ENCODE data around the gene PDE6H. TPM values are rescaled to one million over a fixed set of nuclear protein-coding genes. Genes with fewer than 3 reads are reported as not detected.
A peak's percentile ranks its signal among the peaks of the same experiment; 100 is the strongest.

The PDE6H gene
- total and polyA plus RNA-seq, 2 donors (not counting 1 experiment from before 2014, with no cell fraction given): not detected

GRCh38 chr12:14948672-14949071 lies 24.2 kb upstream of the PDE6H start:
- Histone ChIP-seq H3K27ac (ENCODE audit: insufficient read depth, low read length) (peak overlapping the region; percentile 61), H3K9me3 (ENCODE audit: control insufficient read depth, insufficient read depth, low read depth, low read length) (no peaks in the 10 kb centered on the region), H3K79me2 (ENCODE audit: control insufficient read depth, insufficient read depth, low read length) (no peaks in the 10 kb centered on the region), H3K9ac (ENCODE audit: insufficient read depth, low read length) (no peak overlapping the region), H4K20me1 (ENCODE audit: control insufficient read depth, extremely low read depth, insufficient read depth, low read length) (no peaks in the 10 kb centered on the region), H3K27me3 (ENCODE audit: control insufficient read depth, insufficient read depth, low read length) (no peaks in the 10 kb centered on the region), H3K4me3 (replicated peaks in 1 of 4; ENCODE audit: control extremely low read depth in 1 of 4, insufficient read depth in 1 of 4, low read depth in 3 of 4, low read length in 4 of 4) (no peak overlapping the region), H2AFZ (ENCODE audit: low read length) (peak overlapping the region; percentile 73), H3K4me1 (ENCODE audit: control insufficient read depth, extremely low read depth, insufficient read depth, low read length) (peaks cover 11% of the 10 kb centered on the region), H3K36me3 (ENCODE audit: control insufficient read depth, insufficient read depth, low read length) (no peaks in the 10 kb centered on the region), H3K4me2 (ENCODE audit: extremely low read depth, insufficient read depth, low read length) (peak overlapping the region; percentile 62)
- TF ChIP-seq EZH2 (IDR thresholded peaks at IDR 0.05; ENCODE audit: low read length, missing control alignments): no peak
- TF ChIP-seq CTCF (conservative IDR thresholded peaks at IDR 0.05 in 1 of 2, IDR thresholded peaks at IDR 0.05 in 1 of 2; ENCODE audit: low read depth in 1 of 2, low read length in 2 of 2): no peak
- peak; percentile 81 to 87 for DNase-seq (ENCODE audit: low read depth in 2 of 2)

- H3K4me1 ChIP-seq (ENCODE audit: control insufficient read depth, extremely low read depth, insufficient read depth, low read length): peaks cover 11% of the 10 kb centered on the region
- DNase-seq (ENCODE audit: low read depth in 2 of 2): no peak
- no peaks in the 10 kb centered on the region for H3K36me3 ChIP-seq (ENCODE audit: control insufficient read depth, insufficient read depth, low read length)
- H3K9ac ChIP-seq (ENCODE audit: insufficient read depth, low read length): no peak overlapping the region
- TF ChIP-seq CTCF (conservative IDR thresholded peaks at IDR 0.05 in 1 of 2, IDR thresholded peaks at IDR 0.05 in 1 of 2; ENCODE audit: low read depth in 1 of 2, low read length in 2 of 2) (no peak), EZH2 (IDR thresholded peaks at IDR 0.05; ENCODE audit: low read length, missing control alignments) (no peak)
- no peaks in the 10 kb centered on the region for H3K9me3 ChIP-seq (ENCODE audit: control insufficient read depth, insufficient read depth, low read depth, low read length)
- H3K4me2 ChIP-seq (ENCODE audit: extremely low read depth, insufficient read depth, low read length): no peak overlapping the region
- no peak overlapping the region for H2AFZ ChIP-seq (ENCODE audit: low read length)
- H4K20me1 ChIP-seq (ENCODE audit: control insufficient read depth, extremely low read depth, insufficient read depth, low read length): no peaks in the 10 kb centered on the region
- H3K27ac ChIP-seq (ENCODE audit: insufficient read depth, low read length): no peak overlapping the region
- H3K79me2 ChIP-seq (ENCODE audit: control insufficient read depth, insufficient read depth, low read length): no peaks in the 10 kb centered on the region
- no peaks in the 10 kb centered on the region for H3K27me3 ChIP-seq (ENCODE audit: control insufficient read depth, insufficient read depth, low read length)
- H3K4me3 ChIP-seq (replicated peaks in 1 of 4; ENCODE audit: control extremely low read depth in 1 of 4, insufficient read depth in 1 of 4, low read depth in 3 of 4, low read length in 4 of 4): no peak overlapping the region
Observed at GRCh38 chr12:14949631-14950030, 23.2 kb upstream of the PDE6H start.

GRCh38 chr12:14950421-14950820 lies 22.4 kb upstream of the PDE6H start:
- Histone ChIP-seq H3K27me3 (ENCODE audit: control insufficient read depth, insufficient read depth, low read length) (no peaks in the 10 kb centered on the region), H3K4me3 (replicated peaks in 1 of 4; ENCODE audit: control extremely low read depth in 1 of 4, insufficient read depth in 1 of 4, low read depth in 3 of 4, low read length in 4 of 4) (no peak overlapping the region), H3K9me3 (ENCODE audit: control insufficient read depth, insufficient read depth, low read depth, low read length) (no peaks in the 10 kb centered on the region), H3K36me3 (ENCODE audit: control insufficient read depth, insufficient read depth, low read length) (no peaks in the 10 kb centered on the region), H3K9ac (ENCODE audit: insufficient read depth, low read length) (no peak overlapping the region), H3K79me2 (ENCODE audit: control insufficient read depth, insufficient read depth, low read length) (no peaks in the 10 kb centered on the region), H3K27ac (ENCODE audit: insufficient read depth, low read length) (no peak overlapping the region), H3K4me1 (ENCODE audit: control insufficient read depth, extremely low read depth, insufficient read depth, low read length) (peaks cover 11% of the 10 kb centered on the region), H3K4me2 (ENCODE audit: extremely low read depth, insufficient read depth, low read length) (no peak overlapping the region), H2AFZ (ENCODE audit: low read length) (peak overlapping the region; percentile 39), H4K20me1 (ENCODE audit: control insufficient read depth, extremely low read depth, insufficient read depth, low read length) (no peaks in the 10 kb centered on the region)
- TF ChIP-seq CTCF (conservative IDR thresholded peaks at IDR 0.05 in 1 of 2, IDR thresholded peaks at IDR 0.05 in 1 of 2; ENCODE audit: low read depth in 1 of 2, low read length in 2 of 2) (no peak), EZH2 (IDR thresholded peaks at IDR 0.05; ENCODE audit: low read length, missing control alignments) (no peak)
- DNase-seq (ENCODE audit: low read depth in 2 of 2): no peak
